A673 (cell line): ENCODE results near the gene CBLL2. TPM values are rescaled to one million over a fixed set of nuclear protein-coding genes. Genes with fewer than 3 reads are reported as not detected.

Source experiments
- BruUV-seq: library from RNA; stranded (reverse); fragments of 400-500 nt; replicated peaks from 2 replicates; lab custom pipeline; 2021; lab: Mats Ljungman, UMichigan
- CTCF ChIA-PET: fragments of 300-600 bp; sonication (Branson Sonifier 250); formaldehyde crosslinking; loops from one replicate; lab custom pipeline; 2022; ENCODE audit warnings: antibody characterized with exemption; lab: Charles Lee
- POLR2A ChIA-PET: fragments of 300-600 bp; sonication (Branson Sonifier 250); formaldehyde crosslinking; loops from one replicate; lab custom pipeline; 2022; ENCODE audit warnings: antibody characterized with exemption; ENCODE audit not compliant: low non-redundant PET; lab: Charles Lee
- DNase-seq: peaks from one replicate; pipeline ENCODE4 v3.0.0-alpha.2; 2015; ENCODE audit warnings: low spot score
- H3K27ac ChIP-seq: fragments of 200-600 bp; sonication (generic); 2 replicates; pipeline ENCODE4 v1.5.1; 2016; ENCODE audit warnings: mixed run types, low read depth, mild to moderate bottlenecking, mixed read lengths, antibody characterized with exemption, low read length; ENCODE audit not compliant: poor library complexity, severe bottlenecking
- H3K27me3 ChIP-seq: fragments of 200-600 bp; sonication (generic); replicated peaks from 2 replicates; pipeline ENCODE4 v1.6.1; 2017; ENCODE audit warnings: mixed run types, low read depth, mild to moderate bottlenecking, mixed read lengths, antibody characterized with exemption, low read length; ENCODE audit not compliant: insufficient read depth, poor library complexity
- H3K36me3 ChIP-seq: fragments of 200-600 bp; sonication (generic); 2 replicates; pipeline ENCODE4 v1.6.1; 2016; ENCODE audit warnings: mixed run types, mild to moderate bottlenecking, mixed read lengths, antibody characterized with exemption, low read length; ENCODE audit not compliant: insufficient read depth, poor library complexity, severe bottlenecking
- H3K4me1 ChIP-seq: fragments of 200-600 bp; sonication (generic); 2 replicates; pipeline ENCODE4 v1.6.1; 2017; ENCODE audit warnings: mixed run types, mild to moderate bottlenecking, mixed read lengths, antibody characterized with exemption, low read length; ENCODE audit not compliant: insufficient read depth, poor library complexity, severe bottlenecking
- H3K4me3 ChIP-seq: fragments of 200-600 bp; sonication (generic); 2 replicates; pipeline ENCODE4 v1.5.1; 2016; ENCODE audit warnings: low read depth, mixed run types, mild to moderate bottlenecking, mixed read lengths, low read length; ENCODE audit not compliant: poor library complexity, severe bottlenecking
- H3K9me3 ChIP-seq: fragments of 200-600 bp; sonication (generic); 2 replicates; pipeline ENCODE4 v1.6.1; 2016; ENCODE audit warnings: mixed run types, low read depth, mild to moderate bottlenecking, mixed read lengths, antibody characterized with exemption, low read length; ENCODE audit not compliant: poor library complexity, severe bottlenecking
- CTCF ChIP-seq: fragments of 300-800, 200-600 bp; sonication (generic); conservative IDR thresholded peaks from 2 replicates; pipeline ENCODE4 v1.5.1; 2017; ENCODE audit warnings: low read depth, mild to moderate bottlenecking, antibody characterized with exemption, low read length, moderate library complexity, mixed read lengths
- EZH2 ChIP-seq: fragments of 200-600 bp; sonication (generic); IDR thresholded peaks from 2 replicates; pipeline ENCODE4 v1.6.1; 2017; ENCODE audit warnings: borderline replicate concordance, low read depth, mild to moderate bottlenecking, mixed read lengths, antibody characterized with exemption, low read length; ENCODE audit not compliant: poor library complexity, severe bottlenecking
- intact Hi-C: fragments of 100-400 bp; cut with micrococcal nuclease; formaldehyde crosslinking; loops from one replicate; pipeline ENCODE4 v1.10.0; 2022; ENCODE audit not compliant: unreplicated experiment
- total RNA-seq: library from RNA; stranded (reverse); gene quantifications from 2 replicates; pipeline ENCODE4 v1.2.3, GENCODE V29; 2021

Gene CBLL2
- total RNA-seq, 1 experiment from 2014 or later, result not detected

GRCh38 chrX:22320236-22320873, 47.6 kb downstream of the CBLL2 start:
- H3K27ac ChIP-seq, result no peak overlapping the region
- no peaks in the 10 kb centered on the region for H3K9me3 ChIP-seq
- H3K4me1 ChIP-seq, result no peaks in the 10 kb centered on the region
- intact Hi-C loops, result no loop called here
- DNase-seq, result no peak
- no peaks in the 10 kb centered on the region for H3K27me3 ChIP-seq
- BruUV-seq, result no TSS peak
- ChIA-PET POLR2A (no interaction called here), CTCF (interaction anchor here (0.5 kb wide), 1 partner anchor 25 kb away, joined by 4 read pairs; no protein-coding TSS in a partner anchor)
- TF ChIP-seq CTCF (no peak), EZH2 (no peak)
- H3K36me3 ChIP-seq, result no peaks in the 10 kb centered on the region
- H3K4me3 ChIP-seq, result no peak overlapping the region

- TF ChIP-seq CTCF (no peak), EZH2 (no peak)
- Histone ChIP-seq H3K27ac (no peak overlapping the region), H3K27me3 (no peaks in the 10 kb centered on the region), H3K36me3 (no peaks in the 10 kb centered on the region), H3K9me3 (no peaks in the 10 kb centered on the region), H3K4me1 (no peaks in the 10 kb centered on the region), H3K4me3 (no peak overlapping the region)
- intact Hi-C loops, result no loop called here
- ChIA-PET CTCF (no interaction called here), POLR2A (no interaction called here)
- BruUV-seq, result no TSS peak
- no peak for DNase-seq
Measured at GRCh38 chrX:22323541-22323940, 50.8 kb downstream of the CBLL2 start.

Other genes with a start within 250 kb of the CBLL2 start
- 0.37 and 0.43 TPM in 2 replicates for gene PHEX, start 240.6 kb upstream of the CBLL2 start, total RNA-seq